Effector memory CD8-positive, alpha-beta T cell (primary cell): ENCODE measurements around the gene HPSE2.
"Not testable (repeated sequence)": the region's sequence is repeated elsewhere in the genome, so short reads cannot be mapped to it uniquely, and the experiment has no call there.

Experiments
- ATAC-seq: fragments of 150-1000 bp; cut with Tn5 transposase; replicated peaks from 2 replicates; pipeline ENCODE4 v1.10.0; 2021; ENCODE audit warnings: mild to moderate bottlenecking, moderate library complexity
- DNase-seq, 3 experiments: peaks; one replicate each; pipeline ENCODE4 v3.0.0; 2021
- H3K27ac Mint-ChIP-seq, 2 donors: one replicate each; pipeline ENCODE4 v1.8.0; 2022; ENCODE audit warnings: mild to moderate bottlenecking in 2 of 2, mixed read lengths in 2 of 2, moderate library complexity in 2 of 2
- H3K27me3 Mint-ChIP-seq, 2 donors: one replicate each; pipeline ENCODE4 v1.8.0; 2022; ENCODE audit warnings: mixed read lengths in 2 of 2
- H3K36me3 Mint-ChIP-seq: one replicate; pipeline ENCODE4 v1.8.0; 2022; ENCODE audit warnings: mild to moderate bottlenecking, moderate library complexity, mixed read lengths; ENCODE audit not compliant: insufficient read depth
- H3K4me1 Mint-ChIP-seq, 2 donors: one replicate each; pipeline ENCODE4 v1.8.0; 2022; ENCODE audit warnings: low read depth in 2 of 2, mixed read lengths in 2 of 2
- H3K4me3 Mint-ChIP-seq, 2 donors: one replicate each; pipeline ENCODE4 v1.8.0; 2022; ENCODE audit warnings: mild to moderate bottlenecking in 2 of 2, mixed read lengths in 2 of 2, moderate library complexity in 2 of 2
- H3K9me3 Mint-ChIP-seq, 2 donors: one replicate each; pipeline ENCODE4 v1.8.0; 2022; ENCODE audit warnings: mixed read lengths in 2 of 2

Gene HPSE2

GRCh38 chr10:98510412-98510995, 725.1 kb downstream of the HPSE2 start:
- no peak overlapping the region for H3K27ac Mint-ChIP-seq
- DNase-seq, result no peak
- no peak overlapping the region for H3K4me3 Mint-ChIP-seq
- no peaks in the 10 kb centered on the region for H3K36me3 Mint-ChIP-seq
- no peaks in the 10 kb centered on the region for H3K9me3 Mint-ChIP-seq
- no peak for ATAC-seq
- H3K27me3 Mint-ChIP-seq, result peaks cover 21 to 30% of the 10 kb centered on the region in 2 donors
- no peaks in the 10 kb centered on the region for H3K4me1 Mint-ChIP-seq

- no peak overlapping the region for H3K4me3 Mint-ChIP-seq
- no peaks in the 10 kb centered on the region for H3K4me1 Mint-ChIP-seq
- peaks cover 20 to 30% of the 10 kb centered on the region in 2 donors for H3K27me3 Mint-ChIP-seq
- H3K36me3 Mint-ChIP-seq, result no peaks in the 10 kb centered on the region
- ATAC-seq (no peak), DNase-seq (no peak)
- no peak overlapping the region for H3K27ac Mint-ChIP-seq
- no peaks in the 10 kb centered on the region for H3K9me3 Mint-ChIP-seq
Measured at GRCh38 chr10:98509745-98510144, 725.9 kb downstream of the HPSE2 start.

GRCh38 chr10:98502535-98502934, 733.1 kb downstream of the HPSE2 start:
- H3K4me1 Mint-ChIP-seq, H3K9me3 Mint-ChIP-seq, DNase-seq, H3K27ac Mint-ChIP-seq, ATAC-seq, H3K36me3 Mint-ChIP-seq, H3K4me3 Mint-ChIP-seq: not testable (repeated sequence)
- peaks cover 32 to 34% of the 10 kb centered on the region in 2 donors for H3K27me3 Mint-ChIP-seq

DNA sequence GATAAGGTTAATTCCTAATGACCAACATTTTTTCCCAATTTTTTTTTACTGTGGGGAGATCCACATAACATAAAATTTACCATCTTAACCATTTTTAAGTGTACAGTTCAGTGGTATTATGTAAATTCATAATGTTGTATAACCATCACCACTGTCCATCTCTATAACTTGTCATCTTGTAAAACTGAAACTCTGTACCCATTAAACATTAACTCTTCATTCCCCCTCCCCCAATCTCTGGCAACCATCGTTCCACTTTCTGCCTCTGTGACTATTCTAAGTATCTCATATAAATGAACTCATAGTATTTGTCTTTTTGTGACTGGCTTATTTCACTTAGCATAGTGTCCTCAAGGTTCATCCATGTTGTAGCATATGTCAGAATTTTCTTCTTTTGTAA, 742.9 kb downstream of the HPSE2 start:
- Mint-ChIP-seq H3K27ac (no peak overlapping the region), H3K4me1 (no peaks in the 10 kb centered on the region), H3K27me3 (peaks cover 24 to 43% of the 10 kb centered on the region in 2 donors), H3K4me3 (no peak overlapping the region), H3K36me3 (no peaks in the 10 kb centered on the region), H3K9me3 (peaks cover 9 to 12% of the 10 kb centered on the region in 2 donors)
- no peak for ATAC-seq
- no peak for DNase-seq

- Mint-ChIP-seq H3K36me3 (no peaks in the 10 kb centered on the region), H3K9me3 (peaks cover 0 to 2% of the 10 kb centered on the region in 2 donors), H3K27ac (no peak overlapping the region), H3K4me3 (no peak overlapping the region), H3K27me3 (peaks cover 26 to 36% of the 10 kb centered on the region in 2 donors), H3K4me1 (no peaks in the 10 kb centered on the region)
- no peak for ATAC-seq
- no peak for DNase-seq
Measured at GRCh38 chr10:98489561-98490481, 745.8 kb downstream of the HPSE2 start.

- no peaks in the 10 kb centered on the region for H3K4me1 Mint-ChIP-seq
- H3K9me3 Mint-ChIP-seq, result no peaks in the 10 kb centered on the region
- no peak for DNase-seq
Measured at GRCh38 chr10:98488669-98489430, 746.8 kb downstream of the HPSE2 start.

GRCh38 chr10:98487649-98488048, 748.0 kb downstream of the HPSE2 start:
- Mint-ChIP-seq H3K9me3 (no peaks in the 10 kb centered on the region), H3K4me1 (peaks cover under 1% of the 10 kb centered on the region in 2 donors), H3K4me3 (no peak overlapping the region), H3K36me3 (no peaks in the 10 kb centered on the region), H3K27ac (no peak overlapping the region), H3K27me3 (peaks cover 20 to 26% of the 10 kb centered on the region in 2 donors)
- ATAC-seq, result no peak
- DNase-seq, result no peak

More at GRCh38 chr10:98488669-98489430, 746.8 kb downstream of the HPSE2 start:
- Mint-ChIP-seq H3K27me3 (peaks cover 26 to 30% of the 10 kb centered on the region in 2 donors), H3K4me3 (no peak overlapping the region), H3K36me3 (no peaks in the 10 kb centered on the region), H3K27ac (no peak overlapping the region)
- no peak for ATAC-seq

- no peaks in the 10 kb centered on the region for H3K36me3 Mint-ChIP-seq
- H3K27ac Mint-ChIP-seq, result no peak overlapping the region
- DNase-seq (no peak), ATAC-seq (no peak)
- no peaks in the 10 kb centered on the region for H3K9me3 Mint-ChIP-seq
- H3K4me3 Mint-ChIP-seq, result no peak overlapping the region
- H3K4me1 Mint-ChIP-seq, result peaks cover 4 to 10% of the 10 kb centered on the region in 2 donors
- H3K27me3 Mint-ChIP-seq, result peaks cover 18 to 26% of the 10 kb centered on the region in 2 donors
Measured at GRCh38 chr10:98486421-98486820, 749.2 kb downstream of the HPSE2 start.

GRCh38 chr10:98485959-98486358, 749.7 kb downstream of the HPSE2 start:
- no peak overlapping the region for H3K4me3 Mint-ChIP-seq
- DNase-seq (no peak), ATAC-seq (no peak)
- H3K36me3 Mint-ChIP-seq, result no peaks in the 10 kb centered on the region
- no peaks in the 10 kb centered on the region for H3K9me3 Mint-ChIP-seq
- no peak overlapping the region for H3K27ac Mint-ChIP-seq
- H3K27me3 Mint-ChIP-seq, result peaks cover 18 to 26% of the 10 kb centered on the region in 2 donors
- H3K4me1 Mint-ChIP-seq, result peaks cover 4 to 10% of the 10 kb centered on the region in 2 donors

GRCh38 chr10:98483658-98484057, 752.0 kb downstream of the HPSE2 start:
- no peak overlapping the region for H3K4me3 Mint-ChIP-seq
- ATAC-seq (no peak), DNase-seq (no peak)
- no peaks in the 10 kb centered on the region for H3K36me3 Mint-ChIP-seq
- H3K27me3 Mint-ChIP-seq, result peaks cover 10 to 18% of the 10 kb centered on the region in 2 donors
- H3K9me3 Mint-ChIP-seq, result no peaks in the 10 kb centered on the region
- H3K4me1 Mint-ChIP-seq, result peaks cover 10% of the 10 kb centered on the region in 2 donors
- H3K27ac Mint-ChIP-seq, result no peak overlapping the region

- H3K27ac Mint-ChIP-seq, result peak overlapping the region in 1 of 2 donors; percentile 25
- H3K9me3 Mint-ChIP-seq, result no peaks in the 10 kb centered on the region
- DNase-seq, result no peak
- peaks cover 9 to 10% of the 10 kb centered on the region in 2 donors for H3K27me3 Mint-ChIP-seq
- H3K36me3 Mint-ChIP-seq, result no peaks in the 10 kb centered on the region
- peaks cover 10 to 11% of the 10 kb centered on the region in 2 donors for H3K4me1 Mint-ChIP-seq
- ATAC-seq, result no peak
- H3K4me3 Mint-ChIP-seq, result no peak overlapping the region
Measured at GRCh38 chr10:98482096-98482495, 753.6 kb downstream of the HPSE2 start.

DNA sequence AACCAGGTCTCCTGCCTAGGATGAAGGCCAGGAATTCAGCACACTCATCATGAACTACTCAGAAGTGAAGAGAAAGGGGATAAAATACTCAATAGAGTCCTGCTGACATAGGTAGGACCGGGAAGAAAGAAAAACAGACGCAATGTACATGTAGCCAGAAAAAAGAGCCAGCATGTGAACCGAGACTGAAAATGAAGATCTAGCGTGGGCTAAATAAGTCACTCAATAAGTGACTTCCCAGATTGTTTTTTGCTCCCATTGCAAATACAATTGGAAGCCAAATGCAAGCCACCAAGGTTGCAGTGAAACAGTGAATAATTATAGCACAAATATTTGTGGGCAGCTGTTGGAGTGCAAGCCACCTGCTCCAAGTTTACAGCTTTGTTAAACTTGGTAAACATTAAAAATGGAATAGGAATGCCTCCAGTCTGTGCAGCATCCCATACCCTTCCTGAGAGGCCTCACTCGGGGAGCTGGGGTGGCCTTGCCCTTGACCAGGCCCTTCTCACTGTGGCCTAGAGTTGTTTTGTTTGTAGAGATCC, 754.2 kb downstream of the HPSE2 start:
- H3K36me3 Mint-ChIP-seq, result no peaks in the 10 kb centered on the region
- ATAC-seq (no peak), DNase-seq (no peak)
- H3K9me3 Mint-ChIP-seq, result no peaks in the 10 kb centered on the region
- peak overlapping the region in 1 of 2 donors; percentile 25 for H3K27ac Mint-ChIP-seq
- peaks cover 10 to 11% of the 10 kb centered on the region in 2 donors for H3K4me1 Mint-ChIP-seq
- H3K4me3 Mint-ChIP-seq, result no peak overlapping the region
- peaks cover 3 to 5% of the 10 kb centered on the region in 2 donors for H3K27me3 Mint-ChIP-seq
